CD4-positive, alpha-beta T cell treated with Interferon gamma for 1 hour (primary cell): ENCODE data around the gene MBNL2.

Source experiments
- DNase-seq: peaks from one replicate; pipeline ENCODE4 v3.0.0-alpha.2; 2020

Gene MBNL2

DNA sequence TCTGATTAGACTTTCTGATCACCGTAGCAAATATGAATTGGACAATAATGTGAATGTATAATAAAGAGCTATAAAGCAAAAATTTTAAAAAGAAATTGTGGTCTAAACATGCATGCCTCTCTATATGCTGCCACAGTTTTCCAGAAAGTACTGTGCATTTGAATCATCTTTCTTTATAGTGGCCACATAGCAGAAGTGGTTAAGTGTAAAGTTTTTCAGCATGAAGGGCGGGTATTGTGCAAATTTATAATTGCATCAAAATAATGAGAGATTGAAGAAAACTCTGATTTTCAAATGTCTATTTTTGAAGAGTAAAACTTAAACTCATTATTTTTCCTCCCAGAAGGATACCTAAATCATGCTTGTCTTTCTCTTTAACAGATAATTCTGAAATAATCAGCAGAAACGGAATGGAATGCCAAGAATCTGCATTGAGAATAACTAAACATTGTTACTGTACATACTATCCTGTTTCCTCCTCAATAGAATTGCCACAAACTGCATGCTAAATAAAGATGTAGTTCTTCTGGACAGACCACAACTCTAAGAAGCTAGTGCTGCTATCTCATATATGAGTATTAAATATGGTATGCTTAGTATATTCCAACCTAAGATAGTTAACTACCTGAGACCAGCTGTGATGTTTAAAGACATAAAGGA lies 168.9 kb downstream of the MBNL2 start:
- no peak for DNase-seq

DNA sequence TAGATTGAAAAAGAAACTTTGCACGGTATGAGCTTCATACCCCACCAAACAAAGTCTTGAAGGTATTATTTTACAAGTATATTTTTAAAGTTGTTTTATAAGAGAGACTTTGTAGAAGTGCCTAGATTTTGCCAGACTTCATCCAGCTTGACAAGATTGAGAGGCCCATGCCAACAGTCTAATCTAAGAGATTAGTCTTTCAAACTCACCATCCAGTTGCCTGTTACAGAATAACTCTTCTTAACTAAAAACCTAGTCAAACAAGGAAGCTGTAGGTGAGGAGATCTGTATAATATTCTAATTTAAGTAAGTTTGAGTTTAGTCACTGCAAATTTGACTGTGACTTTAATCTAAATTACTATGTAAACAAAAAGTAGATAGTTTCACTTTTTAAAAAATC lies 169.9 kb downstream of the MBNL2 start:
- DNase-seq: no peak

DNA sequence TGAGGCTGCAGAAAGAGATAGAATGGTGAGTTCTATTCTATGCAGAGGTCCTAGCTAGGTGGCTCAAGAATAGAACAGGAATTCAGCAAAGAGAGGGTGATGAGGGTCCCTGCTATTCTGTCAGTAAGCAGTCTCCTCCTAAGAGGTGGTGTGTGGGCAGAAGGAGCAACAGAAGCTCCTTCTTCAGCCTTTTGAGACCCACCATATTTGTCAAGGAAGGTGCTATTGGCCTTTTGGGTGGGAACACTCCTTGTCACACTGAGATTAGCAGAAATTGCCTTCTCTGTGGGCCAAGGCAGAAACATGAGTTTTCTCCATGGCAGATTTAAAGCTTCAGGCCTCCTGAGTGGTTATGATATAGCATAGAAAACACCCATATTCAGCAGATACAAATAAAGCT lies 172.4 kb downstream of the MBNL2 start:
- DNase-seq: no peak

DNA sequence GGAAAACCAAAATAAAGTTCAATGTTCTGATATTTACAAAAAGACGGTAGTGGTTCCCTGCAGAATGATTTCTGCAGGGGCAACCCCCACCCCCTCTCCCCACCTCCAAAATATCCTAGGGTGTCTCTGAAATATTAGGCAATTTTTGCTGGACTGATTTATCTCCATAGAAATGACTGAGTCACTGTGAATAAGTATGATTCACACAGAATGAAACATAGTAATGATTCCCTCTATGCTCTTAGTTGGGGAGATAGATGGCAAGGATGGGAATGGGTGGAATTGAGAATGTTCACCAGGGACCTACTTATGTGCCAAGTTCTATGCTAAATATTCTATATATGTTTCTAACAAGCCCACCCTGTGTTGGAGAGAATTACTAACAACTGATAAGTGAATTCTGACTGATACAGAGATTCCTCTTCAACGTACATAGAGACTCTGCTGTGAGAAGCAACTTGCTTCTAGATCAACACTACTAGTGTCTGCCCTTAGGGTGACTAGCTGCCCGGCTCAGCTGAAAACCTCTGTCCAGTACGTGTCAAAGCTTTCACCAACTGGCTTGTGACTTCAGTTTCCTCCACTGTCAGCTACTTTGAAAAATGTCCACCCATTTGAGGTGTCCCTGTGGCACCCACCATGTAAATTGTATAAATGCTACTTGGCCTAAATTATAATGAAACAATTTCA lies 173.5 kb downstream of the MBNL2 start:
- no peak for DNase-seq

DNA sequence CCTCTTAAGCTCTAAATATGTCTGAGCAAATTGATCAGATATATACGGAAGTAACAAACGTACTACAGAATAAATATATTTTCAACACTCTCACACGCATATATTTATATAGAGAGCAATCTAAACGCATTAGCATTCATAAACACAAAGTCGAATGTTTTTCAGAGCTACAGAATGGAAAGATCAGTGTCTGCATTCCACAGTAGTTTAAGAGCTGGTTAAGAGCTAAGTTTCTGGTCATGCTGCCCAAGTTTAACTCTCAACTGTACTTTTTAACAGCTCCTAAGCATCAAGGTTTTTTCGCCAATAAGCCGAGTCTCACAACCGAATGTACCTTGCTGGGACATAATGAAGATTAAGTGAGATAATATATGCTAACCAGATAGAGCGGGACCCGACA lies 175.1 kb downstream of the MBNL2 start:
- no peak for DNase-seq

DNA sequence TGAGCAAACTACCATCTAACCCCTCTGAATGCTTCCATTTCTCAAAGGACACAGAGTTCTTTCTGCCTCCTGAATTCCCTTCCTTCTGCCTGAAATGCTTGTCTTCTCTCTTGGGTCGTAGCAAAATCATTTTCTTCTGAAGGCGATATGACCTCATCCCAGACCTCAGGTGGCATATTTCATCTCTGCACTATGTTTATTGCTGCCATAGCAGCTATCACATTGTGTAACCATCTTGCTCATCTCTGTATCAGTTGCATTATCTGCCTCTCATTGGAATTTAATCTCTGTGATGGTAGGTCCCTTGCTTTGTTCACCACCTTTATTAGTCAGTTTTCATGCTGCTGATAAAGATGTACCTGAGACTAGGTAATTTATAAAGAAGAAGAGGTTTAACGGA lies 179.3 kb downstream of the MBNL2 start:
- no peak for DNase-seq

DNA sequence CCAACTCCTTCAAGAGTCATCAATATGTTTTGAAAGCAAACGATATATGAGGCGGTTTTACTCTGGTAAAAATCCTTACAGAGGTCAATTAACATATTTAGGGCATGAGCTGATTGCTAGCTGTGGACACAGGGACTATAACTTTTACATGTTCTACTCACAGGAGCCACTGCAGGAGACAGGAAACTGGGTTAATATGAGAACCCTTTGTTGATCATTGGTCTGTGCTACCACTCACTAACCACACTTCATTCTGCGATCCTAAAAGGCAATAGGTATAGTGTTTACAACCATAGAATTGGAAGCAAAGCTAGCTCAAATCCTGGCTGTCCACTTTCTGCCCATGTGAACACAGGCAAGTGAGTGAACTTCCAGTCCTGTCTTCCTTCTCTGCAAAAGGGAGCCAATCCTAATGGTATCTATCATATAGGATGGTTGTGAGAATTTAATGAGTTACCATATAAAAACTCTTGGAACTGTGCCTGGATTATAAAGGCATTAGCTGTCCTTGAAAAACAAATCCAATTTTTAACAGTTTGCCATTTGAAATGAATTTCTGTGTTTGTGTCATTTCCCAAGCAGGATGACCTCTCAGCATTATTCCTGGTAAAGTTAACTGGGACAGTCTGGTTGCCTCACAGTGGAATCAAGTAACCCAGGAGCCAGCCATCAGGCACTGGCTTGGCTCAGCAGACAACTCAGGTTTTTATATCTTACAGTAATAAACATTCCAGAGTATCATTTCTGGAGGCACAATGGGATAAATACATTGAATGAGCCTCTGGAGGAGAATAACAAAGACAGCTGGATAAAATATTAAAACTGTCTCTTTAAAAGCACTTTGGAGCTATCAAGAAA lies 182.0 kb downstream of the MBNL2 start:
- DNase-seq: no peak

DNA sequence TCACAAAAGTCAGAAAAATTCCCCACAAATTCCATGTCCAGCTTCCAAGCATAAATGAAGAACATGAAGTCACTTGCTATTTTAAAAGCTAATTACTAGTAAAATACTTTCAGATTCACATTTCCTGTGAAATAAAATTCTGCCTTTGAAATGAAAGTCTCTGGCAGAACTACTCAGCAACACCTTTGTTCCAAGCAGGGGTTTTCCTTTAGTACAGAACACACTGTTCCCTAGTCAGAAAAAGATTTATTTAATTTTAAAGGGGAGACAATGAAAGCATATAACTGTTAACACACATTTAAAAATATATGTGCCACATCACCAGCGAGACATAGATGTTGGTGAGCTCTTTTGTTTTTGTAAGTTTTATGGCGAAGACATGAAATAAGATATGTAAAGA lies 185.4 kb downstream of the MBNL2 start:
- DNase-seq: no peak

DNA sequence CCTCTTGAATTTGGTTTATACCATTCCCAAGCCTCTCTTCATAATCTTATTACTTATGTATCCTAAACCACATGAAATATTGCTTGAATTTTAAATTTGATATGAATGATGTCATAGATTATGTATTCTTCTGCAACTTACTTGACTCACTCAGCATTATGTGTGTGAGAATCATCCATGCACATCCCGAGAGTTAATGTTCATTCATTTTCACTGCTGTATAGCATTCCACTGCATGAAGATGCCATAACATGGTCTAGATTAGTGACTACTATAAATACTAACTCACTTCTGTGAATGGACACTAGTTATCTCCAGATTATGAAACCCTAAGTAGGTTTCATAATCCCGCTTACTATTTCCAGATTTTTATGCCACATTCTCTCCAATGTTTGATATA lies 186.8 kb downstream of the MBNL2 start:
- DNase-seq: no peak

DNA sequence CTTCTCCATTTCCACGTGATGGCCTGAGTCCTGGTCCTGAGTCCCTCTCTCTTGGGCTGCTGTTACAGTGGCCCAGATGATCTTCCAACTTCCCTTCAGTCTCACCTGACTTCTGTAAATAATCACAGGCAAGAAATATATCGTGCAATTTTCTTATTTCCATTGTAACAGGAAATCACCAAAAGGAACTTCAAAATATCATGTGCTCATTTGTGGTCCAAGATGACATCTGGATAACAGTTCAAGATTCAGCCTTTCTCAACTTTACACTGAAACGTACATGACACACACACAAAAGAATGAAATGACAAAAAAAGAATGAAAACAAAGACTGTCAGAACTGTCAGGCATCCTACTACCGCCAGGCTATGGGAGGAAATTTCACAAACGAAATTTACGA lies 189.9 kb downstream of the MBNL2 start:
- no peak for DNase-seq

DNA sequence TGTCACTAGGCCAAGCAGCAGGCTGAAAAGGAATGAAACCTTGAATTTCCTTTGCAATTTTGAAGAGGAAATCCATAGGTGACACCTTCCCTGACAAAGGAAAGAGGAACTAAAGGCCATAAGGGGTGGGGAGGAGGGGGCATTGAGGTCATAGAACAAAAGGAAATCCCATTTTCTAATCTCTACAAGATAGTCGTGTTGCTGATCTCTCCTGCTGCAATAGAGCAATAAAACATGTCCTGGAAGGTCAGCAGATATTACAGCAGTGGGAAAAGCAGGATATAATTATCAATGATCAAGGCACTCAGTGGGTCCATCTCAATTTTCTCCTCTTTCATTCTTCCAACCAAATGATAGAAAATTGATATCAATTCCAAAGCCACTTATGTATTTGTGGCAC lies 191.6 kb downstream of the MBNL2 start:
- DNase-seq: no peak

DNA sequence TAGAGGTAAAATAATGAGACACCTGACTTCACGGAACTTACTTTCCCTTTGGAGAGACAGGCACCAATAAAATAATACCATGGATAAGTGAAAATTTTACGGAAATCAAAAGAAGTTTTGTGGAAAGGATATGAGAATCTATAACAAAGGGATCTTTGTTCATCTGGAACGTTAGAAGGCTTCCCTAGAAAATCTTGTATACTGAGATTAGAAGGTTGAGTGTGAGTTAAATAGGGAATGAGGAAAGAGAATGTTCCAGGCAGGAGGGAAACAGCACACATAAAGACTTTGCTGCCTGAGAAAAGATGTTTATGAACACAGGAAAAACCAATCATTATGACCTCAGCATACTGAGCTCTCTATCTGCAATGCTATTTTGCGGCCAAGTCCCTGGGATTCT lies 192.3 kb downstream of the MBNL2 start:
- no peak for DNase-seq

DNA sequence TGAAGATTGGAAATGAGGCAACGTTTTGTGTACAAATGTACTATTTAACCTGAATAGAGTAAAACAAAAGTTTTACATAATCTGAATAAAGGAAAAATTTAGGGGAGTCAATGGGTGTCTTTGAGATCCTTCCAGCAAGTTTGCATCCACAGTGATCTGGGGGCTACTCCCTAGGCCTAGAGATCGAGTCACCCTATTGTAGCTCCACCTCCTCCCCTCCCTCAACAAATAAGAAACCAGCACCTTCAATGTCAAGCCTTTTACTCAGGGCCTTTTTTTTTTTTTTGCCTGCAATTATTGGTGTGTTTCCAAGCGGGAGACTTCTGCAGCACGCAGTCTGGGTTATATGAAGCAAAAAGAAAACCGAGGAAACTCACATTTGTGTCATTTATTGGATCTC lies 195.6 kb downstream of the MBNL2 start:
- DNase-seq: no peak

DNA sequence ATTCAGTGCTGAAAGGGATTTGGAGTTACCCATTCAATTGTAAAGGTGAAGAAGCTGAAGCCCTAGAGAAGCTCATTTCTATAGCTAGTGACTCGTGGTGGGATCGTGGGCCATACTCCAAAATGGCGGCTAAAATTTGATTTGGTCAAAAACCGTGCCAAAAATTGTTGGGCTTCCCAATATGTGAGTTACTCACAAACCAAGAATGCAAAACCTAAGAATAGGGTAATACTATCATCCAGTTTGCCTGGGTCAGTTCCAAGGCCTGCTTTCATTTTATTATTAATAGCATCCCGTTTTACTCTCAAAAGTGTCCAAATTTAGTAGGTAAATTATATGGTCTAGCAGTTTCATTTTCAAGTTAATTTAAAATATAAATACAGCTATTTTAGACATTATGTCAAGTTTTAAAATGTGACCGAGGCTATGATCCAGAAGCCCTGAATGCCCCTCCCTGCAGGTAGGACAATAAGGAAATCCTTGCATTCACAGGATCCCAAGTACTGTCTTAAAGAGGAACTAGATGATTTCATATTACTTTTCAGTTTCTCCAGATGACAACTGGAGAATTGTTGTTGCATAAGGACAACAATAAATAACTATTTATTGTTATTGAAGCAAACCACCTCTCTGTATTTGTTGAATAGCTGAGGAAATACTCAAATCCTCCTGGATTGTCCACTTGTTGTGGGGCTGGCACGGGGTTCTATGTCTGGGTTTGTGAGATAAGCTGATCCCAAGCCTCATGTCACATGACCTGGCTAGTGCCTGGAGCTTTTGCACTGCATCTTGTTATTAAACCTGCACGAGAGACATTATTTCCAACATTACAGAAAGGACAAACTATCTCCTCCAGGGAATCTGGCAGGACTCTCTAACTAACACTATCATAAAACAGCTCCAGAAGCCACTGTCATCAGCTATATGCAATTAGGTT lies 200.3 kb downstream of the MBNL2 start:
- no peak for DNase-seq

DNA sequence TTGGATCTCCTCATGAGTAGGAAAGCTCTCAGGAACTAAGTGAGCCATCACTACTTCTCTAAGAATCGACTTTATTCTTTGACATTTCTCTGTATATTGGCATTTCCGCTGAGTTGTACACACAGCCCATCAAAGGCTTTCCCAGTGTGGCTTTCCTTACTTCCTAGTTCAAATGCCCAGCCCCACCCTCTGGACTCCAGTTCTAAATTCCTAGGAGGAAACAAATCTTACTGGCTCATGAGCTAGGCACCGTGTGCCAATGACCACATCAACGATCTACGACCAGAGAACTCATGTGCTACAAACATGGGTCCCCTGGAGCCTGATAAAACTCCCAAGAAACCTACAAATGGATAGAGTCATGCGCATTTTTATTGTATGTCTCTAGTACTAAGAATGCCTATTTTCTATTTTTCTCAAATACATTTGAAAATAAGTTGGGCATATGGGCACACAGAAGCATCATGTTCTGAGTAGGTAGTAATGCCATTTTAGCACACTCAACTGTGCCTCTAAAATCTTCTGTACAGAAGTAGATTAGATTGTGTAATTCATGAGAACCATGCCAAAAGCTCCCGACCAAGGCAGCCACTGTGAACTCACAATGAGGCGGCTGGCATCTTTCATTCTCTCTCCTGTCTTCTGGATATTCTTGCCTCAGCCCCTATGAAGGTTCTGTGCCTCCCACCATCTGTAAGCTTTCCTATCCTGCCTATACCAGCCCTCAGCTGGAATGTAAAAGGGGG lies 201.3 kb downstream of the MBNL2 start:
- no peak for DNase-seq

DNA sequence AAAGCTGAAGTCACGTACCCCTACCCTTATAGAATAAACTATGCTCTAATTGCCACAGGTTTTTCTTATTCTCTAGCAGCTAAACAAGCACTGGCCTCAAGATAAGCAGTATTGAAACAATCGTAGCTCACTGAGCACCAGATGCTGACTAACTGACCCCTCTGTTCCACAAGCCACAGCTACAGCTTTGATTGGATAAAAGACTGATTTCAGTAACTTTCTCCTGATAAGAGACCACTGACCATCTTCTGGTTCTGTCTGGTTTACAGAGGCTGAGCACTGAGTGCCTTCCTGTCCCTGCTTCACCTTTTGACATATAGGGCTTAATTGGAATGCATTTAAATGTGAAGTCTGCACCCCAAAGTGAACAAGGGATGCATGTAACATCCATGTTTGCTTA lies 203.5 kb downstream of the MBNL2 start:
- DNase-seq: no peak

DNA sequence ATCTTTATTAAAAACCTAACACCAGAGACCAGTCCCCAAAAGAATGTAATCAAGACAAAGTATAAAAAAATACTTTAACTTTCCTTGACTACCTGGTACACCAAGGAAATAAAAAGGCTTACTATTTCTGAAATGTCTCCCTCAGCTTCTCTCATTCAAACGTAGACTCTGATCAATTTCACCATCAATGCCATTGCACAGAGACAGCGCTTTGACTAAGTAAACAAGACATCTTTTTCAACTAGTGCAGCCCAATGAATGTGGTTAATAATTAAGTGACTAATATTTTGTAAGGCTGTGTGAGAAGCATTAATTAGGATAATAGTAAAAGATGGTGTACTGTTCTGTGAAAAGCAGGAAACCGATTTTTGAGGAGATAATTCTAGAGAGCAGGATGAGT lies 204.6 kb downstream of the MBNL2 start:
- no peak for DNase-seq

DNA sequence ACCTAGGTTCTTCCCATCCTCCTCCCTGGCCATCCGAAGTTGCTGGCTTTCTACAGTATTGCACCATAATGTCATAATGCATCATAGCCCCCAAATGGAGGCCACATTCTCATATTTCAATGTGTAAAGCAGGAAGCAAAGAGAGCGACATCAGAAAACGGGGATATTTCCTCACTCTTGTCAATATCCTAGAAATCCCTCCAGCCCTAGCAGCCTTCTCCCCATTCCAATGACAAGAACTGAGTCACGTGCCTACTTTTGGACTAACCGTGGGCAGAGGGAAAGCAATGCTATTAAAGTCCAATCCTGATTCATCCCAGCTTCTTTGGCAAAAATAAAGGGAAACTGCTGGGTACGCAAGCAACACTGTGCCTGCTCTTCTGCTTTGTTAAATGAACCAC lies 207.5 kb downstream of the MBNL2 start:
- DNase-seq: no peak

DNA sequence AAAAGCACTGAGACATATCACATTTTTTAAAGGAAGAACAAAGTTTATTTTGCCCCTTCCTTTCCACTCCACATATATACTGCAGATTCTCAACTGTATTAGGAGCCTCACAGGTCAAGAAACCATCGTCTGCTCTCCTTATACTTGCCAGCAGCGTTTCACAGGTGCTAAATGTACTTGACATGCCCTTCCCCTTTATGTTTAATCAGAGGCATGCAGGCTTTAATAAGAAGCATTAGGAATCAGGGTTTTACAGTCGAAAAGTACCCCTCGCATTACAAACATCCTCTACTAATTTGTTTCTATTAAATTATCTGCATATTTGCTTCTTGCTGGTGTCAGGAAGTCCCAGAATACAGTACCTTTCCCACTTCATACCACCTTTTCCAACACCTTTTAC lies 208.2 kb downstream of the MBNL2 start:
- no peak for DNase-seq

DNA sequence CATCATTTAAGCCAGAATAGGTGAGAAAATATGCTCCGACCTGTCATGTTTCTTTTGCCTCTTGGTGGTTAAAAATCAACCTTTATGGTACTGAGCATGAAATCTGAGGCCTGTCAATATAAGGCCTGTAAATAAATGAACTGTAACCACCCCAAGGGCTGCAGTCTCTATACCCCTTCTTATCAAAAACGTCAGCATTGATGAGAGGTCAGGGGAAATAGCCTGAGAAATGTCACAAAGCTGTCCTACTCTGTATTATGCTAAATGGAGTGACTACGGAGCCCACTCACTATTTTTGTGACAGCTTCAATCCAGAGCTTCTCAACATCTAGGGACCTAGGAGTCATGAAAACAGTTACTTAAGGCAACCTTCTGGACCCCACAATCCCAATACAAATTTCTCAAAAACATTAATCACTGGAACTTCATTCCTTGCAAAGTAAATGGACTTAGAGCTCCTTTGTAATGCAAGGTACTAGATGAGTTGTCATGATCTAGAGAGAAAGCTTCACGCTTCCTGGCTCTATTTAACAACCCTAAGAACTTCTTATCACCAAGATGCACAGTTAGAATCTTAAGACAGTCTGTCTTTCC lies 209.1 kb downstream of the MBNL2 start:
- no peak for DNase-seq

DNA sequence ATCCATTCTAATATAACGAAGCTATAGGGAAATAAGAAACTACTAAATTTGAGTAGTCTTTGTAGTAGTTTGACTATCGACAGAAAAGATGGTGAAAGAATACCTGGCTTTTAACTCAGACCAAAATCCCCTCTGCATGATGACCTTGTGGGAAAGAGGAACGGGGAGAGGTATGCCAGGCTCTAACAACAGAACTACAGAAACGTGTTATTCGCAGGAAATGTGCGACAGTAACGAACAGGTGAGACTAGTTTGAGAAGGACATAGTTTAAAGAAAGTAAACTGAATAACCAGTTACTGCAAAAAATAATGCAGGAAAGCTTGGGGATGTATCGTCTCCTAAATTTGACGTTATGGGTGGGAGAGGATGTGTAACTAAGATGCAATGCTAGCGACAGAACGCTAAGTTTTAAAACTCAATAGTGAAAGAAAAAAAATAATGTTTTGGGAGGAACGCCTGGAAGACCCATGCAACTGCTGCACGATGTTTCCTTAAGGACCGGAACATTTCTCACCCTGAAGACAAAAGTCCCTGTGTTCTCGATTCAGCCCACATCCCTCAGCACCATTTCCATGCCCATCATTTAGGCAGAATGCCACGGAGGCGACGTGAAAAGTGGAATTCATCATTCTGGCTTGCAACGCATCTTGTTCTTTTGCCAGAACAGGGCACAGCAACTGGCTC lies 210.2 kb downstream of the MBNL2 start:
- no peak for DNase-seq
